KMS-11 (cell line): ENCODE measurements around the gene PCSK5.

ENCODE experiments used
- H2AFZ ChIP-seq: fragments of 200-600 bp; sonication (generic); 2 replicates; pipeline ENCODE4 v1.6.1; 2016; ENCODE audit warnings: antibody characterized with exemption, mixed run types, low read depth
- H3K27ac ChIP-seq: fragments of 200-600 bp; sonication (generic); 2 replicates; pipeline ENCODE4 v1.6.1; 2016; ENCODE audit warnings: mild to moderate bottlenecking, mixed run types
- H3K27me3 ChIP-seq: fragments of 200-600 bp; sonication (generic); 2 replicates; pipeline ENCODE4 v1.6.1; 2017; ENCODE audit warnings: mild to moderate bottlenecking, low read depth, mixed run types, moderate library complexity; ENCODE audit not compliant: insufficient read depth
- H3K36me3 ChIP-seq: fragments of 200-600 bp; sonication (generic); 2 replicates; pipeline ENCODE4 v1.6.1; 2017; ENCODE audit warnings: mild to moderate bottlenecking, mixed run types; ENCODE audit not compliant: insufficient read depth
- H3K4me1 ChIP-seq: fragments of 200-600 bp; sonication (generic); 2 replicates; pipeline ENCODE4 v1.6.1; 2016; ENCODE audit warnings: mild to moderate bottlenecking, low read depth, mixed run types; ENCODE audit not compliant: poor library complexity, severe bottlenecking
- H3K4me2 ChIP-seq: fragments of 200-600 bp; sonication (generic); 2 replicates; pipeline ENCODE4 v1.7.0; 2016; ENCODE audit warnings: mild to moderate bottlenecking, mixed run types
- H3K4me3 ChIP-seq: fragments of 200-600 bp; sonication (generic); IDR thresholded peaks from 2 replicates; pipeline ENCODE4 v1.6.1; 2017; ENCODE audit warnings: low read depth, low read length, mixed read lengths; ENCODE audit not compliant: insufficient read depth
- H3K79me2 ChIP-seq: fragments of 200-600 bp; sonication (generic); 2 replicates; pipeline ENCODE4 v1.6.1; 2016; ENCODE audit warnings: low read depth, mixed run types; ENCODE audit not compliant: insufficient read depth
- H3K9ac ChIP-seq: fragments of 200-600 bp; sonication (generic); 2 replicates; pipeline ENCODE4 v1.6.1; 2016; ENCODE audit warnings: mild to moderate bottlenecking, mixed run types
- H4K20me1 ChIP-seq: fragments of 200-600 bp; sonication (generic); 2 replicates; pipeline ENCODE4 v1.6.1; 2016; ENCODE audit warnings: mild to moderate bottlenecking, mixed run types; ENCODE audit not compliant: insufficient read depth
- CTCF ChIP-seq: fragments of 200-600 bp; sonication (generic); conservative IDR thresholded peaks from 2 replicates; pipeline ENCODE4 v1.6.1; 2017; ENCODE audit warnings: low read depth, mild to moderate bottlenecking, antibody characterized with exemption, low read length, moderate library complexity, mixed read lengths

Gene PCSK5

DNA sequence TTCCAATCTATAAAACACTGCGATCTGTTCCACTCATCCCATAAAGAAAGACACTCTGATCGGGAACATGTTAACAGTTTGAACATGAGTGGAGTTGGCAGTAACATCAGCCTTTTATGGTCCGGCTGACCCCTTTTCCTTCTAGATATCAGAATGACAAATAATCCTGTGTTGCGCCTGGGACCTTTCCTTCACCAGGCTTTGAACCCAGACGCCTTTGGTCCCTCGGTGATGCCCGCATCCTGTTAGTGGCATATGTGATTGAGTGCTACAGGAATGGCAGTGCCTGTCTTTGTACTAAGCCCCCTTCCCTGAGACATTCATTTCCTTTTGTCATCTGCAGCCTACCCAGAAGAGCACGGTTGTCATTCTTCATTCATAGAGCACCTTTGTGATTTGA is 209.0 kb downstream of the PCSK5 start:
- Histone ChIP-seq H3K4me1 (no peaks in the 10 kb centered on the region), H3K4me2 (no peak overlapping the region), H2AFZ (no peak overlapping the region), H4K20me1 (no peaks in the 10 kb centered on the region), H3K27me3 (no peaks in the 10 kb centered on the region), H3K36me3 (no peaks in the 10 kb centered on the region), H3K9ac (no peak overlapping the region), H3K79me2 (no peaks in the 10 kb centered on the region), H3K27ac (no peak overlapping the region), H3K4me3 (no peak overlapping the region)
- no peak for TF ChIP-seq CTCF

DNA sequence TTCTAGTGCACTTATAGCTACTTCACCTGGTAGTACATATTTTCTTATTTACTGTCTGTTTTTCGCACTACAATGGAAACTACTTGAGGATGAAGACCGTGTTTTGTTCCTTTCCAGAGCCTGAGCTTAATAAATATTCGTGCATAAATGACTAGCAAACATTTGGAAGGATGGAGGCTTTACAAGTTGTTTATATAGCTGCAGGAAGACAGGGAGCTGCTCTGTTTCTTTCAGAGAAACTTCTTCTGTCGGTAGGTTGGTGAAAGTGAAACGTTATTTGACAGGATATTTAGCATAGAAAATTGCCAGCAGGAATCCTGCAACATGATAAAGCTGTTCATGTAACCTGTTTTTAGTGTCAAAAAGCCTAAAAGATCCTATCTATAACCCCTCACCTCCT is 210.6 kb downstream of the PCSK5 start:
- Histone ChIP-seq H3K36me3 (no peaks in the 10 kb centered on the region), H3K4me3 (no peak overlapping the region), H2AFZ (no peak overlapping the region), H3K27ac (no peak overlapping the region), H3K4me2 (no peak overlapping the region), H3K79me2 (no peaks in the 10 kb centered on the region), H3K27me3 (no peaks in the 10 kb centered on the region), H4K20me1 (no peaks in the 10 kb centered on the region), H3K4me1 (no peaks in the 10 kb centered on the region), H3K9ac (no peak overlapping the region)
- TF ChIP-seq CTCF = no peak

DNA sequence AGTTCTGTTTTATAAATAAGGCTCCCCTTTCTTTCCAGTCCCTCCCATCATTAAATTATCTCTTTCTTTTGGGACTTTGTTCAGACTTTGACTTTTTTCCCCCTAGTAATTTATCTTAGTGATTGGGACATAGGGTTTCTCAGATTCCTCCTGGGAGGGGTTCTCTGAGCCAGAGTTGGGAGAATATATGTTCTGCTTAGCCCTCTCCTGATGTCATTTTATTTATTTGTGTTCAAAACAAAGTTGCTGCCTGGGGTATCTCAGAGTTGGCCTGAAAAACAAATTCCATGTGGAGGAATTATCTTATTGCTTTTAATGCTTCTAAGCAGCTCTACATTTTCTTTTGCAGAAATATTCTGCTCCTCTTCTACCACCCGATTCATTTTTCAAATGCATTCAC is 211.0 kb downstream of the PCSK5 start:
- H3K4me2 ChIP-seq = no peak overlapping the region
- H3K4me3 ChIP-seq = no peak overlapping the region
- no peak overlapping the region for H2AFZ ChIP-seq
- H3K79me2 ChIP-seq = no peaks in the 10 kb centered on the region
- H3K27me3 ChIP-seq = no peaks in the 10 kb centered on the region
- no peaks in the 10 kb centered on the region for H3K4me1 ChIP-seq
- H3K27ac ChIP-seq = no peak overlapping the region
- H3K9ac ChIP-seq = no peak overlapping the region
- no peak for TF ChIP-seq CTCF
- H4K20me1 ChIP-seq = no peaks in the 10 kb centered on the region
- H3K36me3 ChIP-seq = no peaks in the 10 kb centered on the region

- Histone ChIP-seq H3K27ac (no peak overlapping the region), H4K20me1 (no peaks in the 10 kb centered on the region), H3K4me3 (no peak overlapping the region), H3K36me3 (no peaks in the 10 kb centered on the region), H3K79me2 (no peaks in the 10 kb centered on the region), H3K27me3 (no peaks in the 10 kb centered on the region), H3K4me1 (no peaks in the 10 kb centered on the region), H2AFZ (no peak overlapping the region), H3K4me2 (no peak overlapping the region), H3K9ac (no peak overlapping the region)
- no peak for TF ChIP-seq CTCF
Observed at GRCh38 chr9:76101947-76102346, 211.5 kb downstream of the PCSK5 start.
